Uterine smooth muscle cell (primary cell): ENCODE data around the gene CEBPG. TPM values are rescaled to one million over a fixed set of nuclear protein-coding genes. Genes with fewer than 3 reads are reported as not detected.

ENCODE experiments used
- total RNA-seq: library from RNA; depleted of rRNA; stranded (reverse); fragments of >200 nt; gene quantifications from 2 replicates; pipeline ENCODE4 v1.2.3, GENCODE V29; 2014

CEBPG gene
- total RNA-seq, result 45.9 and 63.0 TPM in 2 replicates

DNA sequence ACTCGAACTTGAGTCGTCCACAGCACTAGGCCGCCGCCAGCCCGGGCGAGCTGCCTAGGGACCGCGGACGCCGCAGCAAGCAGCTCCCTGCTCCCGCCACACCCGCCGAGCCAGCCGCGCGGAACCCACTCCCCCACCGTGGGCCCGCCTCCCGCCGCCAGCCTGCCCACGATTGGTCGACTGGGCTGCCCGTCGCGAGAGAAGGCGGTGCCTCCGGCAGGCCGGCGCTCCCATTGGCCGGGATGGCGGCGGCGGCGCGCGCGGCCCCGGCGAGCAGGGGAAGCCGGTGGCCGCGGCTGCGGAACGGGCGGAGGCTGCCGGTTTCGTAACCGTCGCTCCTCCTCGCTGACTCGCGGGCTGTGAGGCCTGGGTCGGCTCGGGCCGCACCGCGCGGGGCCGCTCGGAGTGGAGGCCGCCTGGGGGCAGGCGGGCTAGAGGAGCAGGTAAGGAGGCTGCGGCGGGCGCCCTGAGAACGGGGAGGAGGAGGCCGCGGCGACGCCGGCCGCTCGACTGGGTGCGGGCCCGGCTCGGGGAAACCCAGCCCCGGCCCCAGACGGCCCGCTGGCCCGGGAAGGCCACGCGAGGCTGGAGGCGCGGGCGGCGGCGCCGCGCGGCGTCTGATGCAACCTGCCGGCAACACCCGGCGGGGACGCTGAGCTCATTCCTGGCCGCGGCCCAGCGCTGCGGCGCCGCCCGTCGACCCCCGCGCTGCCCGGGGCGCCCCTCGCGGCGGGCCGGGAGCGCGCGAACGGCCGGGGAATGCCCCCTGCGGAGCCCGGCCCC lies at the start of gene CEBPG:
CEBPG (plus strand) TSS at position 257 of the 783 bp plus-strand sequence. CDS start 5,531 bp downstream, outside the sequence.

Other genes with a start within 250 kb of the CEBPG start
- not detected in 2 replicates for gene WDR88, start 241.6 kb upstream of the CEBPG start, total RNA-seq
- gene LRP3, start 179.4 kb upstream of the CEBPG start, total RNA-seq, result 22.6 and 35.2 TPM in 2 replicates
- gene SLC7A10, start 147.9 kb upstream of the CEBPG start, total RNA-seq, result not detected in 2 replicates
- 0.11 and 0.25 TPM in 2 replicates for gene CEBPA, start 71.2 kb upstream of the CEBPG start, total RNA-seq
- 52.9 and 77.0 TPM in 2 replicates for gene PEPD, start 148.1 kb downstream of the CEBPG start, total RNA-seq
- not detected in 2 replicates for gene CHST8, start 248.2 kb downstream of the CEBPG start, total RNA-seq